ENCODE measurements around the gene OR2Y1.

- no peak for TF ChIP-seq REST (IDR thresholded peaks at IDR 0.05; ENCODE audit: low read depth)
- no peak for TF ChIP-seq EGR1 (IDR thresholded peaks at IDR 0.05)
- no peak for TF ChIP-seq ZBTB7A (IDR thresholded peaks at IDR 0.05; ENCODE audit: low read depth)
- TF ChIP-seq, protein P1, sequence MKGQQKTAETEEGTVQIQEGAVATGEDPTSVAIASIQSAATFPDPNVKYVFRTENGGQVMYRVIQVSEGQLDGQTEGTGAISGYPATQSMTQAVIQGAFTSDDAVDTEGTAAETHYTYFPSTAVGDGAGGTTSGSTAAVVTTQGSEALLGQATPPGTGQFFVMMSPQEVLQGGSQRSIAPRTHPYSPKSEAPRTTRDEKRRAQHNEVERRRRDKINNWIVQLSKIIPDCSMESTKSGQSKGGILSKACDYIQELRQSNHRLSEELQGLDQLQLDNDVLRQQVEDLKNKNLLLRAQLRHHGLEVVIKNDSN (IDR thresholded peaks at IDR 0.05), result no peak
- TF ChIP-seq EP300 (IDR thresholded peaks at IDR 0.05; ENCODE audit: borderline replicate concordance), result no peak
- no peak for TF ChIP-seq TEAD4 (IDR thresholded peaks at IDR 0.05)
- TF ChIP-seq RAD21 (IDR thresholded peaks at IDR 0.05; ENCODE audit: low read depth), result no peak
- TF ChIP-seq CEBPB (IDR thresholded peaks at IDR 0.05), result no peak
- no peak for TF ChIP-seq TAF1 (IDR thresholded peaks at IDR 0.05; ENCODE audit: low read depth)
- TF ChIP-seq CREB1 (IDR thresholded peaks at IDR 0.05; ENCODE audit: low read depth), result no peak
Observed at GRCh38 chr5:180782748-180783147, 42.9 kb upstream of the OR2Y1 start.
